ENCODE results near the gene GTF3C2. TPM values are rescaled to one million over a fixed set of nuclear protein-coding genes. Genes with fewer than 3 reads are reported as not detected.
A peak's percentile ranks its signal among the peaks of the same experiment; 100 is the strongest.

Gene GTF3C2
- total RNA-seq, 1 experiment from 2014 or later = 77.7 TPM

DNA sequence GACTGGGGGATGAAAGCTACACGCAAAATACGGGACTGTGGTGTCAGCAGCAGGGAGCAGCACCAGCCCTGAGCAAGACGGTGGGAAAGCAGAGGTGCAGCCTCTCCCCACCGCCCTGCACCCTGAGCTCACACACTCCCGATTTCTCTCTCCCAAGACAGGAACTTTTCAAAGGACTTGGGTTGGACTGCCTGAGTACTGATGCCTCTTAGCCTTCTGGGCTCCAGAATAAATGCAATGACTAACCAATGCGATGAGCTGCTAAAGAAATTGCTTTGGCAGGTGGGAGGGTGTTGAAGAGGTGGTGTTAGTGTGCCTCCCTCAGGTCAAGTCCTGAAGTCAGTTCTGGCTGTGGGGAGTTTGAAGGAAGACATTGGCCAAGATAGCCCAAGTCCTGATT lies 64.7 kb downstream of the GTF3C2 start:
- DNase-seq (ENCODE audit: low read depth, low spot score) (no peak), ATAC-seq (peak; percentile 79)
- POLR2A ChIA-PET = interaction anchor here (0.6 kb wide), 2 partner anchors 274 to 434 kb away, joined by 3 to 8 read pairs; no protein-coding TSS in a partner anchor
- Histone ChIP-seq H3K27me3 (ENCODE audit: control insufficient read depth, insufficient read depth, low read length) (no peaks in the 10 kb centered on the region), H3K27ac (ENCODE audit: low read length) (no peak overlapping the region), H3K9me3 (ENCODE audit: control insufficient read depth, insufficient read depth, low read depth, low read length) (no peaks in the 10 kb centered on the region), H3K4me3 (ENCODE audit: low read depth in 2 of 2, low read length in 2 of 2) (no peak overlapping the region), H3K4me1 (ENCODE audit: control insufficient read depth, insufficient read depth, low read length) (peaks cover 6% of the 10 kb centered on the region), H3K36me3 (ENCODE audit: control insufficient read depth, insufficient read depth, low read length) (no peaks in the 10 kb centered on the region)
- in situ Hi-C loops (cut with HindIII; ENCODE audit: low pct_unique_long_range_greater_than_20kb, low sequenced_read_pairs) (no loop called here), intact Hi-C loops (cut with micrococcal nuclease; ENCODE audit: unreplicated experiment) (no loop called here)
- BruUV-seq (replicated peaks) = no TSS peak
- CTCF ChIA-PET = interaction anchor here (1.8 kb wide), 1 partner anchor 11 kb away, joined by 4 read pairs; no protein-coding TSS in a partner anchor
- TF ChIP-seq, protein P1, sequence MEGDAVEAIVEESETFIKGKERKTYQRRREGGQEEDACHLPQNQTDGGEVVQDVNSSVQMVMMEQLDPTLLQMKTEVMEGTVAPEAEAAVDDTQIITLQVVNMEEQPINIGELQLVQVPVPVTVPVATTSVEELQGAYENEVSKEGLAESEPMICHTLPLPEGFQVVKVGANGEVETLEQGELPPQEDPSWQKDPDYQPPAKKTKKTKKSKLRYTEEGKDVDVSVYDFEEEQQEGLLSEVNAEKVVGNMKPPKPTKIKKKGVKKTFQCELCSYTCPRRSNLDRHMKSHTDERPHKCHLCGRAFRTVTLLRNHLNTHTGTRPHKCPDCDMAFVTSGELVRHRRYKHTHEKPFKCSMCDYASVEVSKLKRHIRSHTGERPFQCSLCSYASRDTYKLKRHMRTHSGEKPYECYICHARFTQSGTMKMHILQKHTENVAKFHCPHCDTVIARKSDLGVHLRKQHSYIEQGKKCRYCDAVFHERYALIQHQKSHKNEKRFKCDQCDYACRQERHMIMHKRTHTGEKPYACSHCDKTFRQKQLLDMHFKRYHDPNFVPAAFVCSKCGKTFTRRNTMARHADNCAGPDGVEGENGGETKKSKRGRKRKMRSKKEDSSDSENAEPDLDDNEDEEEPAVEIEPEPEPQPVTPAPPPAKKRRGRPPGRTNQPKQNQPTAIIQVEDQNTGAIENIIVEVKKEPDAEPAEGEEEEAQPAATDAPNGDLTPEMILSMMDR (IDR thresholded peaks at IDR 0.05) = peak; percentile 50
- no peak for TF ChIP-seq SIN3A (IDR thresholded peaks at IDR 0.05; ENCODE audit: borderline replicate concordance, insufficient read depth, low read depth, low read length)

DNA sequence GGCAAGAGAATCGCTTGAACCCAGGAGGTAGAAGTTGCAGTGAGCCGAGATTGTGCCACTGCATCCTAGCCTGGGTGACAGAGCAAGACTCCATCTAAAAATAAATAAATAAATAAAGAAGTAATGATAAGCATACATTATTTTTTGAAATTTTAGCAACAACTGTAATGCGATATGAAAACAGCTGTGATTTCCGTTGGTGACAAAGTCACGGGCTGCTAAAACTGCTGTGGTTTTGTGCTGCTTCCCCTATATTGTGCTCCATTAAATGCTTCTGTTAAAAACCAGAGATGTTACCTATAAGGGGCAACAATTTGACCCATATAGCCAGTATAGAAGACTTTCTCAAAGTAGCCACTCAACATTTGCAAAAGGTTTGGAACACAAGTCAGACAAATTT lies 66.0 kb downstream of the GTF3C2 start:
- no peak overlapping the region for H3K4me3 ChIP-seq (ENCODE audit: low read depth in 2 of 2, low read length in 2 of 2)
- in situ Hi-C loops (cut with HindIII; ENCODE audit: low pct_unique_long_range_greater_than_20kb, low sequenced_read_pairs) (no loop called here), intact Hi-C loops (cut with micrococcal nuclease; ENCODE audit: unreplicated experiment) (no loop called here)
- H3K27me3 ChIP-seq (ENCODE audit: control insufficient read depth, insufficient read depth, low read length) = no peaks in the 10 kb centered on the region
- H3K4me1 ChIP-seq (ENCODE audit: control insufficient read depth, insufficient read depth, low read length) = peaks cover 6% of the 10 kb centered on the region
- ChIA-PET POLR2A (no interaction called here), CTCF (no interaction called here)
- no peaks in the 10 kb centered on the region for H3K9me3 ChIP-seq (ENCODE audit: control insufficient read depth, insufficient read depth, low read depth, low read length)
- no peak for ATAC-seq
- DNase-seq (ENCODE audit: low read depth, low spot score) = no peak
- no peaks in the 10 kb centered on the region for H3K36me3 ChIP-seq (ENCODE audit: control insufficient read depth, insufficient read depth, low read length)
- TF ChIP-seq, protein P2, sequence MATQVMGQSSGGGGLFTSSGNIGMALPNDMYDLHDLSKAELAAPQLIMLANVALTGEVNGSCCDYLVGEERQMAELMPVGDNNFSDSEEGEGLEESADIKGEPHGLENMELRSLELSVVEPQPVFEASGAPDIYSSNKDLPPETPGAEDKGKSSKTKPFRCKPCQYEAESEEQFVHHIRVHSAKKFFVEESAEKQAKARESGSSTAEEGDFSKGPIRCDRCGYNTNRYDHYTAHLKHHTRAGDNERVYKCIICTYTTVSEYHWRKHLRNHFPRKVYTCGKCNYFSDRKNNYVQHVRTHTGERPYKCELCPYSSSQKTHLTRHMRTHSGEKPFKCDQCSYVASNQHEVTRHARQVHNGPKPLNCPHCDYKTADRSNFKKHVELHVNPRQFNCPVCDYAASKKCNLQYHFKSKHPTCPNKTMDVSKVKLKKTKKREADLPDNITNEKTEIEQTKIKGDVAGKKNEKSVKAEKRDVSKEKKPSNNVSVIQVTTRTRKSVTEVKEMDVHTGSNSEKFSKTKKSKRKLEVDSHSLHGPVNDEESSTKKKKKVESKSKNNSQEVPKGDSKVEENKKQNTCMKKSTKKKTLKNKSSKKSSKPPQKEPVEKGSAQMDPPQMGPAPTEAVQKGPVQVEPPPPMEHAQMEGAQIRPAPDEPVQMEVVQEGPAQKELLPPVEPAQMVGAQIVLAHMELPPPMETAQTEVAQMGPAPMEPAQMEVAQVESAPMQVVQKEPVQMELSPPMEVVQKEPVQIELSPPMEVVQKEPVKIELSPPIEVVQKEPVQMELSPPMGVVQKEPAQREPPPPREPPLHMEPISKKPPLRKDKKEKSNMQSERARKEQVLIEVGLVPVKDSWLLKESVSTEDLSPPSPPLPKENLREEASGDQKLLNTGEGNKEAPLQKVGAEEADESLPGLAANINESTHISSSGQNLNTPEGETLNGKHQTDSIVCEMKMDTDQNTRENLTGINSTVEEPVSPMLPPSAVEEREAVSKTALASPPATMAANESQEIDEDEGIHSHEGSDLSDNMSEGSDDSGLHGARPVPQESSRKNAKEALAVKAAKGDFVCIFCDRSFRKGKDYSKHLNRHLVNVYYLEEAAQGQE (IDR thresholded peaks at IDR 0.05; ENCODE audit: insufficient read depth in 1 of 2, low read depth in 2 of 2, low read length in 1 of 2) = no peak
- TF ChIP-seq, protein P1 (IDR thresholded peaks at IDR 0.05) = no peak
- no peak for TF ChIP-seq TCF7L2 (IDR thresholded peaks at IDR 0.05; ENCODE audit: low read depth, low read length)
- no peak for TF ChIP-seq SIN3A (IDR thresholded peaks at IDR 0.05; ENCODE audit: borderline replicate concordance, insufficient read depth, low read depth, low read length)
- no peak for TF ChIP-seq POLR2AphosphoS5 (IDR thresholded peaks at IDR 0.05; ENCODE audit: low read depth, low read length)
- no peak overlapping the region for H3K27ac ChIP-seq (ENCODE audit: low read length)
- BruUV-seq (replicated peaks) = no TSS peak

All from Panc1 (cell line).